Right renal cortex interstitium (tissue), 3 donors: ENCODE data around the gene KCNG1. TPM values are rescaled to one million over a fixed set of nuclear protein-coding genes. Genes with fewer than 3 reads are reported as not detected.

ENCODE experiments used
- DNase-seq, 3 donors: peaks; one replicate each; pipeline ENCODE4 v3.0.0-alpha.2; 2013; ENCODE audit warnings: low read depth in 3 of 3, low spot score in 2 of 3
- polyA plus RNA-seq, 3 donors: library from polyadenylated mRNA; unstranded; fragments of 120-200 nt; gene quantifications; one replicate each; pipeline ENCODE4 v1.2.1, GENCODE V29; 2013; ENCODE audit not compliant: insufficient read length in 3 of 3

Gene KCNG1
- polyA plus RNA-seq, 3 donors, result 3.1 to 4.6 (median 3.9) TPM

DNA sequence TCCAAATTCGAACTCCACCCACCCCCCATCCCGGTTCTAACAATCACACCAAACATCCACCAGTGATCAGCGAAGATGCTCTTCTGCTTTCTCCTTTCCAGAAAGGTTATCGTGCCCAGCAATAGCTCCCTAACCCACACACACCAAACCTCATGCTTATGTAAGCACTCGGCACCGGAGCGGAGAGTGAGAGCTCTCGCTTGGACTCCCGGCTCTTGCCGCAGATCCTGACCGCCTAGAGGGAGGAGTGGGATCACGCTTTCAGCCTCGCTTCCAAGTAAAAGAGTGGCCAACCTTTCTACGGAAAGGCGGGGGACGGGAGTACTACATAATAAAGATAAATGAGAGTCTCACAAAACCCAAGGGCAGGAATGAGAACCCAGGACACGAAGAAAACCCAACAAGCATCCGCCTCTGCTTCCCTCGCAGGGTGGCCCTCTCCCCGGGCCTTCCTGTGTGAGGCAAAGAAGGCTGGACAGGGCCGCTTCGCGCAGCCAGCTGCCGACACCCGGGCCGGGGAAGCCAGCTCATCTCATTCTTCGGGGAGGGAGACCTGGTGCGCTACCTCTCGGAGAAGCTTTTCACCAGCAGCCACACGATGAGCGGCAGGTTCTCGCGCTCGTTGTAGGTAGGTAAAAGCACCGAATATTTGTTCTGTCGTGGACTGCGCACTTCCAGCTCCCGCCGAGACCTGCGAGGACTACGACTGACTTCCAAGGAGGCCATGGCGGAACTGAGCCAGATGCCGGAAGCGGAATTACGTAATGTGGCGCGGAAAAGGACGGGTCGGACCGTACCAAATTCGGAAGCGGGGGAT, 64.9 kb downstream of the KCNG1 start, which contains the start of gene DPM1:
Gene DPM1 (minus strand): TSS at position 735 of the 817 bp plus-strand sequence. CDS start 9 bp downstream, at position 726.
- peak in 1 of 3 donors; percentile 96 for DNase-seq

DNA sequence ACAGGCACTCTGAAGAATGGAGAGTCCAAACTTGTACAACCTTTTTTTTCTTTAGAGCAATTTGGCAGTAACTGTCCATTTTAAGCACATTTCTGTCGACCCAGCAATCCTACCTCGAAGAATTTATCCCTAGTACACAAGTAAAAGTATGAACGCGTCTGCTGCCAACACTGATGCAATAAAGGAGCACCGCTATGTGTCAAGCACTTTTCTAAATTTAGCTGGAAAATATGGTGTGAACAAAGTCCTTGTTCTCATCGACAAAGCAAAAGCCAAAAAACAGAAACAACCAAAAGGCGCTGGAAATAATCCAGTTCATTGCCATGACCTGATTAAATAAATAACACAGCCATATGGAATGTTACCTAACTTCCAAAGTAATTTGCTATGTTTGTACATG, 65.6 kb downstream of the KCNG1 start:
- DNase-seq, result no peak

DNA sequence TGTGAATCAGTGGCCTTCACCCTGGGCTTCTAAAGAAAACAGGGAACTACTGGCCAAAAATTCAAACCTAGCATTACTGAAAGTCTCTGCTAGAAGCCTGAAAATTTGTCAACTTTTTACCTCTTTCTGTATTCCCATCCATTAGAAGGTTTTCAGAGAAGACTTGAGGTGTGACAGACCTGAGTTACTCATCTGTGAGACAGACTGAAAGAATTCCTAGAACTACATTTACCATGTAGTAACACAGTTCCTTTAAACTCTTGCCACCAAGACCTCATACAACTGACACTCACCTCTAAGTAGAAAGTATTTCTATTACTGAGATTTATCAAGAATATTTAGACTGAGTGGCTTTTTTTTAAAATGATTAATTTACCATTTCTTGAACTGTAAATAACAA, 69.1 kb downstream of the KCNG1 start:
- no peak for DNase-seq

Other genes with a start within 250 kb of the KCNG1 start
- 1 to 10 TPM; 4.4 to 6.3 (median 5.8) TPM for gene BCAS4, start 228.0 kb downstream of the KCNG1 start, polyA plus RNA-seq
- gene ADNP, start 91.7 kb downstream of the KCNG1 start, polyA plus RNA-seq, result 100 to 1,000 TPM; 132 to 138 (median 136) TPM
- gene DPM1, start 64.6 kb downstream of the KCNG1 start, polyA plus RNA-seq, result 10 to 100 TPM; 63.4 to 71.7 (median 71.4) TPM
- 1 to 10 TPM; 4.6 to 5.1 (median 5.1) TPM for gene MOCS3, start 64.3 kb downstream of the KCNG1 start, polyA plus RNA-seq